A549 (cell line): ENCODE results near the gene CAMTA1. TPM values are rescaled to one million over a fixed set of nuclear protein-coding genes. Genes with fewer than 3 reads are reported as not detected.

Experiments
- ATAC-seq, 2 experiments: fragments of 200-7000 bp in 1 of 2; fragments of >200 bp in 1 of 2; cut with Nextera tagmentation in 1 of 2; cut with Tn5 transposase in 1 of 2; 3 replicates each; pipeline versions ENCODE4 v1.8.0 to v1.9.1; 2018 to 2020; ENCODE audit warnings: mild to moderate bottlenecking in 1 of 2, moderate library complexity in 1 of 2
- CTCF ChIA-PET: fragments of 300-600 bp; sonication (Branson Sonifier 250); formaldehyde crosslinking; extraction: SDS; loops from one replicate; lab custom pipeline; 2021; ENCODE audit warnings: antibody characterized with exemption, inconsistent platforms; lab: Yijun Ruan, JAX
- POLR2A ChIA-PET: fragments of 350-600 bp; formaldehyde crosslinking; extraction: SDS; loops from one replicate; lab custom pipeline; 2021; ENCODE audit warnings: antibody characterized with exemption, inconsistent platforms; lab: Yijun Ruan, JAX
- DNase-seq, 2 experiments: peaks; one replicate each; pipeline versions ENCODE4 v3.0.0 to v3.0.0-alpha.2; 2011 to 2016; ENCODE audit warnings: low read depth in 1 of 2, low spot score in 1 of 2
- FAIRE-seq: peaks from 2 replicates; lab custom pipeline; 2011; peaks lifted over from hg19 to GRCh38; lab: Jason Lieb, UNC
- H3K27ac ChIP-seq, 2 experiments: fragments of >200 bp; sonication (Bioruptor Twin); formaldehyde crosslinking; 3 replicates each; pipeline ENCODE4 v1.5.1; 2016 to 2017
- H3K4me1 ChIP-seq: fragments of >200 bp; sonication (Bioruptor Twin); formaldehyde crosslinking; 3 replicates; pipeline ENCODE4 v1.6.1; 2016
- H3K4me2 ChIP-seq: fragments of >200 bp; sonication (Bioruptor Twin); formaldehyde crosslinking; 3 replicates; pipeline ENCODE4 v1.6.1; 2016
- H3K4me3 ChIP-seq: fragments of >200 bp; sonication (Bioruptor Twin); formaldehyde crosslinking; 3 replicates; pipeline ENCODE4 v1.5.1; 2016
- H3K9me3 ChIP-seq: fragments of >200 bp; sonication (Bioruptor Twin); formaldehyde crosslinking; 3 replicates; pipeline ENCODE4 v1.6.1; 2016
- CBX8 ChIP-seq: fragments of 200-600 bp; sonication (generic); IDR thresholded peaks from 2 replicates; pipeline ENCODE4 v1.6.1; 2016
- CEBPB ChIP-seq, 2 experiments: fragments of >200 bp in 1 of 2; sonication (Bioruptor Twin) in 1 of 2; formaldehyde crosslinking in 1 of 2; IDR thresholded peaks; 2 replicates each; pipeline ENCODE4 v1.6.1; 2012 to 2016
- CHD2 ChIP-seq: fragments of 150-350 bp; IDR thresholded peaks from 2 replicates; pipeline ENCODE4 v1.6.1; 2014; ENCODE audit warnings: low read length; ENCODE audit not compliant: partially characterized antibody
- CHD4 ChIP-seq: fragments of 200-600 bp; sonication (generic); IDR thresholded peaks from 2 replicates; pipeline ENCODE4 v1.6.1; 2016; ENCODE audit warnings: antibody characterized with exemption, mild to moderate bottlenecking, borderline replicate concordance
- EHMT2 ChIP-seq: fragments of 200-600 bp; sonication (generic); IDR thresholded peaks from 2 replicates; pipeline ENCODE4 v1.6.1; 2016; ENCODE audit warnings: antibody characterized with exemption, low read depth, mild to moderate bottlenecking, moderate library complexity
- FOSL2 ChIP-seq, 2 experiments: fragments of 450-650 bp in 1 of 2; fragments of >200 bp in 1 of 2; sonication (Bioruptor Twin) in 1 of 2; formaldehyde crosslinking; IDR thresholded peaks; 2 replicates each; pipeline versions ENCODE4 v1.5.0 to v1.6.1; 2016 to 2020; ENCODE audit warnings: mild to moderate bottlenecking in 1 of 2, moderate library complexity in 1 of 2
- HDAC2 ChIP-seq: fragments of 200-600 bp; sonication (generic); IDR thresholded peaks from 2 replicates; pipeline ENCODE4 v1.6.1; 2016
- HOXB13 ChIP-seq: fragments of 250-450 bp; sonication (Bioruptor Pico); IDR thresholded peaks from 2 replicates; pipeline ENCODE4 v1.5.0; 2020; ENCODE audit warnings: low read depth, mild to moderate bottlenecking, moderate library complexity
- HOXB5 ChIP-seq: fragments of 250-450 bp; sonication (Bioruptor Pico); IDR thresholded peaks from 2 replicates; pipeline ENCODE4 v1.5.0; 2020; ENCODE audit warnings: mild to moderate bottlenecking, moderate library complexity
- JUN ChIP-seq, 2 experiments: fragments of >200 bp; sonication (Bioruptor Twin); formaldehyde crosslinking; IDR thresholded peaks; 2 replicates in 1 of 2; 3 replicates in 1 of 2; pipeline ENCODE4 v1.6.1; 2016 to 2017
- NFE2L2 ChIP-seq: fragments of 150-350 bp; conservative IDR thresholded peaks from 2 replicates; pipeline ENCODE4 v1.6.1; 2014; ENCODE audit warnings: low read length
- NR3C1 ChIP-seq: fragments of >200 bp; sonication (Bioruptor Twin); formaldehyde crosslinking; IDR thresholded peaks from 3 replicates; pipeline ENCODE4 v1.6.1; 2017
- RAD21 ChIP-seq, 2 experiments: fragments of >200 bp in 1 of 2; sonication (Bioruptor Twin) in 1 of 2; formaldehyde crosslinking in 1 of 2; IDR thresholded peaks in 1 of 2; conservative IDR thresholded peaks in 1 of 2; 2 replicates in 1 of 2; 3 replicates in 1 of 2; pipeline ENCODE4 v1.6.1; 2012 to 2018; ENCODE audit warnings: inconsistent platforms in 1 of 2
- RARB ChIP-seq: fragments of 250-450 bp; sonication (Bioruptor Pico); IDR thresholded peaks from 2 replicates; pipeline ENCODE4 v1.8.0; 2021; ENCODE audit warnings: mild to moderate bottlenecking, moderate library complexity
- SREBF2 ChIP-seq: fragments of 450-650 bp; IDR thresholded peaks from 2 replicates; pipeline ENCODE4 v1.6.1; 2014; ENCODE audit warnings: mild to moderate bottlenecking, moderate library complexity
- ZSCAN20 ChIP-seq: fragments of 250-450 bp; sonication (Bioruptor Pico); IDR thresholded peaks from 2 replicates; pipeline ENCODE4 v1.8.0; 2022; ENCODE audit warnings: mild to moderate bottlenecking, moderate library complexity
- WGBS: methylation state at CpG from one replicate; pipeline ENCODE4 v1.1.6; 2017; ENCODE audit errors: missing lambda C conversion rate; 5-methylcytosine and 5-hydroxymethylcytosine counted together
- polyA plus RNA-seq, 4 experiments: library from polyadenylated mRNA; depleted of rRNA in 3 of 4; stranded (reverse); fragments of >200 nt; fragmentation: RNase III in 1 of 4; extraction: RNeasy Plus Mini Kit Qiagen cat#74134 plus additional on column Dnase treatment in 1 of 4; gene quantifications; 2 replicates in 3 of 4; 3 replicates in 1 of 4; pipeline ENCODE4 v1.2.3, GENCODE V29; 2011 to 2017
- TF ChIP-seq, protein P1 (sequence below): fragments of 250-450 bp; sonication (Bioruptor Pico); IDR thresholded peaks from 2 replicates; pipeline ENCODE4 v1.5.0; 2020; ENCODE audit warnings: low read depth, mild to moderate bottlenecking, moderate library complexity
- TF ChIP-seq, protein P2 (sequence below): fragments of >200 bp; sonication (Bioruptor Twin); formaldehyde crosslinking; IDR thresholded peaks from 2 replicates; pipeline ENCODE4 v1.6.1; 2016
- TF ChIP-seq, protein P3 (sequence below): fragments of 150-350 bp; IDR thresholded peaks from 2 replicates; pipeline ENCODE4 v1.6.1; 2014; ENCODE audit warnings: low read depth, mild to moderate bottlenecking, low read length

Gene CAMTA1
- polyA plus RNA-seq, 2 of the 4 experiments (the other 2 are of a cell fraction): 58.8 to 75.0 TPM

DNA sequence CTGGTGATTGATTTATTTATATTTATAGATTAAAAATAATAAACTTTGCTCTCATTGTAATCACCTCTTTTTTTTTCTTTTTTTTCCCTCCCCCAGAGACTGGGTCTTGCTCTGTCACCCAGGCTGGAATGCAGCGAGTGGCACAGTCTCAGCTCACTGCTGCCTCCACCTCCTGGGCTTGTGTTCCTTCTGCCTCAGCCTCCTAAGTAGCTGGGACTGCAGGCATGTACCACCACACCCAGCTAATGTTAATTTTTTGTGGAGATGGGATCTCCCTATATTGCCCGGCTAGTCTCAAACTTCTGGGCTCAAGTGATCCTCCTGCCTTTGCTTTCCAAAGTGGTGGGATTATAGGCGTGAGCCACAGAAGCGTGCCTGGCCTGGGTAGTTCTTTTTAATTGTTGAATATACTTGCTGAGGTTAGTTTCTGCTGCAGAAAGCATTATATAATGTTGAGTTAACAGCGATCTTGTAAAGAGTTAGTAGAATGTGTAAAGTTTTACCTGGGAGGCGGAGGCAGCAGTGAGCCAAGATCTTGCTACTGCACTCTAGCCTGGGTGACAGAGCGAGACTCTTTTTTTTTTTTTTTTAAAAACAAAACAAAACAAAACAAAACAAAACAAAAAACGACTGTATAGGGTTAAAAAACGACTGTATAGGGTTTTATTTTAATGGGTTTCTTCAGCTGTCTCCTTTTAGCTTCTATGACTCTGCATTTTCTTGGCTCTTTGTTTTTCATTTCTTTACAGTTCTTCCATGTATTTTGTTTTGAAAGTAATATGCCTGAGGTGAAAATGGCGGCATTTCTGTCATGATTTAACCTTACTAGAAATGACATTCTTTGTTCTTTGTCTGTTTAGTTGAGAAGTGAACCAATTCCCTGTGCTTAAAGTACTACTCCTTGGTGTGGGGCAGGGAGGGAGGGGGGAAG is 82.7 kb downstream of the CAMTA1 start:
- H3K9me3 ChIP-seq: no peaks in the 10 kb centered on the region
- ATAC-seq (no peak), DNase-seq (no peak)
- H3K27ac ChIP-seq: peak overlapping the region in 1 of 2 experiments; percentile 58; a peak in 4 of 6 replicates
- H3K4me3 ChIP-seq: no peak overlapping the region
- no peak for TF ChIP-seq JUN (IDR thresholded peaks at IDR 0.05)
- no peak for TF ChIP-seq HDAC2
- no peak for TF ChIP-seq HOXB5
- TF ChIP-seq SREBF2: no peak
- TF ChIP-seq, protein P1, sequence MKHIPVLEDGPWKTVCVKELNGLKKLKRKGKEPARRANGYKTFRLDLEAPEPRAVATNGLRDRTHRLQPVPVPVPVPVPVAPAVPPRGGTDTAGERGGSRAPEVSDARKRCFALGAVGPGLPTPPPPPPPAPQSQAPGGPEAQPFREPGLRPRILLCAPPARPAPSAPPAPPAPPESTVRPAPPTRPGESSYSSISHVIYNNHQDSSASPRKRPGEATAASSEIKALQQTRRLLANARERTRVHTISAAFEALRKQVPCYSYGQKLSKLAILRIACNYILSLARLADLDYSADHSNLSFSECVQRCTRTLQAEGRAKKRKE (CRISPR knock-in tag): no peak
- no peak for TF ChIP-seq CBX8
- no peak for TF ChIP-seq EHMT2
- no peak for TF ChIP-seq FOSL2 (IDR thresholded peaks at IDR 0.05)
- TF ChIP-seq FOSL2 (CRISPR knock-in tag; IDR thresholded peaks at IDR 0.05): no peak
- TF ChIP-seq RAD21 (conservative IDR thresholded peaks at IDR 0.05 in 1 of 2, IDR thresholded peaks at IDR 0.05 in 1 of 2): no peak
- no peak for TF ChIP-seq CHD4
- no peak for TF ChIP-seq CHD2
- TF ChIP-seq, protein P2, sequence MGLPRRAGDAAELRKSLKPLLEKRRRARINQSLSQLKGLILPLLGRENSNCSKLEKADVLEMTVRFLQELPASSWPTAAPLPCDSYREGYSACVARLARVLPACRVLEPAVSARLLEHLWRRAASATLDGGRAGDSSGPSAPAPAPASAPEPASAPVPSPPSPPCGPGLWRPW: no peak
- TF ChIP-seq RARB (CRISPR knock-in tag): no peak
- TF ChIP-seq, protein P3, sequence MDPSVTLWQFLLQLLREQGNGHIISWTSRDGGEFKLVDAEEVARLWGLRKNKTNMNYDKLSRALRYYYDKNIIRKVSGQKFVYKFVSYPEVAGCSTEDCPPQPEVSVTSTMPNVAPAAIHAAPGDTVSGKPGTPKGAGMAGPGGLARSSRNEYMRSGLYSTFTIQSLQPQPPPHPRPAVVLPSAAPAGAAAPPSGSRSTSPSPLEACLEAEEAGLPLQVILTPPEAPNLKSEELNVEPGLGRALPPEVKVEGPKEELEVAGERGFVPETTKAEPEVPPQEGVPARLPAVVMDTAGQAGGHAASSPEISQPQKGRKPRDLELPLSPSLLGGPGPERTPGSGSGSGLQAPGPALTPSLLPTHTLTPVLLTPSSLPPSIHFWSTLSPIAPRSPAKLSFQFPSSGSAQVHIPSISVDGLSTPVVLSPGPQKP: no peak
- no peak for TF ChIP-seq ZSCAN20 (CRISPR knock-in tag)
- TF ChIP-seq, all 56 proteins: peak for 0
- ChIA-PET POLR2A (no interaction called here), CTCF (interaction anchor here (0.9 to 2.4 kb wide), 7 partner anchors 10 to 149 kb away, joined by 3 to 9 read pairs (median 3); no protein-coding TSS in a partner anchor)
- Histone ChIP-seq H3K4me1 (peaks cover 41% of the 10 kb centered on the region; the same call in 2 of the 3 replicates), H3K4me2 (peak overlapping the region; percentile 59)
- 72% methylated on average over 10 of the region's 10 CpGs for WGBS
- no peak for FAIRE-seq

DNA sequence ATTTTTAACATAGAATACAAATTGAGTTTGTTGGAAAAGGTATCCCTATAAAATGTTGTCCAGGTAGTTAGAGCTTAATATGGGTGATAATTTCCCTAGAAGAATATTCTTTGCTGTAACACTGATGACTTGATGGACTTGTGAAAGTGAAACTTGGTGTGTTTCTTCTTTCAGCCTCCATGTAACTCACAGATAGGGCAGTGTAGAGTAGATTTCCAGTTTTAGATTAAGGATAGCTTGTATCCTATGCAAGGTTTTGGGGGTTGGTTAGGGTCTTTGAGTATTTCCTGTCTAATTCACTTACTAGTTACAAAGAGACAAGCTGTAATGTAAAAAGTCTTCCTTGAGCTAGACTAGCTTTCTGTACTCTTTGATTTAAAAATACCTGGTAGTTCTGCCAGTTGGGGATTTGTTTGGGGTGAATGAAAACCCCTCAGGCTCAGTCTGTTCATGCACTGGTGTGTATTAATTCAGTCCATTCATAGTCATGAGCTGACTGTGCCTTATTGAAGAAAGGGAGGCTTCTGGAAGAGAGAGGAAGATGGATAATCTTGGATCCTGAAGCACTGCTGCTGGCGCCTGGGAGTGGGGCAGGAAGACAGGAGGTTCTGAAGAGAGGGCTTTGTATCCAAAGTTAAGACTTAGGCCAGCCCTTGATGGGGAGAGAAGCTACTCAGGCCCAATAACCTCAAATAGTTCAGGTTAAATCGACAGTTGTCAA is 83.6 kb downstream of the CAMTA1 start:
- peak overlapping the region in 1 of 2 experiments; percentile 58; a peak in 4 of 6 replicates for H3K27ac ChIP-seq

More for the DNA sequence above, 83.6 kb downstream of the CAMTA1 start:
- no peak for FAIRE-seq
- ATAC-seq: no peak
- CTCF ChIA-PET: interaction anchor here (1.1 to 2.4 kb wide), 8 partner anchors 9 to 800 kb away, joined by 3 to 9 read pairs (median 4); no protein-coding TSS in a partner anchor
- Histone ChIP-seq H3K9me3 (no peaks in the 10 kb centered on the region), H3K4me1 (peaks cover 41% of the 10 kb centered on the region; the same call in 2 of the 3 replicates), H3K4me2 (peak overlapping the region; percentile 59), H3K4me3 (no peak overlapping the region)
- no peak for DNase-seq
- POLR2A ChIA-PET: no interaction called here
- TF ChIP-seq, protein P1 (CRISPR knock-in tag): no peak
- TF ChIP-seq NR3C1 (no peak), CEBPB (IDR thresholded peaks at IDR 0.05) (no peak), CHD2 (no peak), HOXB13 (CRISPR knock-in tag) (no peak), NFE2L2 (no peak), ZSCAN20 (CRISPR knock-in tag) (no peak)
- WGBS: 78% methylated on average over 2 of the region's 2 CpGs
